B cell (primary cell): ENCODE results near the gene TRABD2B. TPM values are rescaled to one million over a fixed set of nuclear protein-coding genes. Genes with fewer than 3 reads are reported as not detected.

Source experiments
- ATAC-seq: fragments of 200-7000 bp; cut with Tn5 transposase; one replicate; pipeline ENCODE4 v1.10.0; 2021; ENCODE audit warnings: low read depth, mild to moderate bottlenecking, moderate number of reproducible peaks, moderate library complexity
- CTCF ChIA-PET: fragments of 350-600 bp; sonication (Branson Sonifier 250); formaldehyde crosslinking; loops from one replicate; lab custom pipeline; 2021; ENCODE audit warnings: antibody characterized with exemption, inconsistent platforms; lab: Charles Lee
- POLR2A ChIA-PET: fragments of 350-600 bp; sonication (Branson Sonifier 250); formaldehyde crosslinking; loops from one replicate; lab custom pipeline; 2021; ENCODE audit warnings: antibody characterized with exemption; lab: Charles Lee
- DNase-seq: peaks from one replicate; pipeline ENCODE4 v3.0.0; 2013
- H2AFZ ChIP-seq: 2 replicates; pipeline ENCODE4 v1.6.1; 2012; ENCODE audit warnings: mild to moderate bottlenecking, low read depth, low read length; ENCODE audit not compliant: insufficient read depth, poor library complexity, severe bottlenecking
- H3K27ac ChIP-seq, 2 donors: 1 replicate in 1 of 2; 2 replicates in 1 of 2; pipeline ENCODE4 v1.5.1; 2012 to 2013; ENCODE audit warnings: low read length in 2 of 2, mild to moderate bottlenecking in 2 of 2, moderate library complexity in 1 of 2
- H3K27me3 ChIP-seq, 4 experiments: fragments of 200-600 bp in 1 of 4; sonication (generic) in 1 of 4; replicated peaks in 1 of 4; 1 replicate in 2 of 4; 2 replicates in 2 of 4; pipeline versions ENCODE4 v1.6.1 to v1.7.0; 2013 to 2016; ENCODE audit warnings: low read length in 3 of 4, mild to moderate bottlenecking in 2 of 4, mixed read lengths in 1 of 4, moderate library complexity in 1 of 4; ENCODE audit not compliant: insufficient read depth in 4 of 4, control insufficient read depth in 3 of 4; ENCODE audit errors: control extremely low read depth in 1 of 4
- H3K36me3 ChIP-seq, 2 experiments: replicated peaks in 1 of 2; 1 replicate in 1 of 2; 2 replicates in 1 of 2; pipeline versions ENCODE4 v1.6.1 to v1.7.1; 2013; ENCODE audit warnings: low read length in 1 of 2; ENCODE audit not compliant: insufficient read depth in 2 of 2, control insufficient read depth in 1 of 2; ENCODE audit errors: control extremely low read depth in 1 of 2, extremely low read depth in 1 of 2
- H3K4me1 ChIP-seq, 2 donors: fragments of 200-600 bp in 1 of 2; sonication (generic) in 1 of 2; 1 replicate in 1 of 2; 2 replicates in 1 of 2; pipeline versions ENCODE4 v1.5.1 to v1.6.1; 2013 to 2017; ENCODE audit warnings: low read length in 2 of 2; ENCODE audit not compliant: control insufficient read depth in 2 of 2, insufficient read depth in 2 of 2
- H3K4me2 ChIP-seq: replicated peaks from 2 replicates; pipeline ENCODE3; 2012; ENCODE audit warnings: mild to moderate bottlenecking, low read depth, low read length; ENCODE audit not compliant: poor library complexity, severe bottlenecking
- H3K4me3 ChIP-seq, 5 experiments: fragments of 200-600 bp in 1 of 5; sonication (generic) in 1 of 5; 1 replicate in 3 of 5; 2 replicates in 2 of 5; pipeline versions ENCODE4 v1.5.1 to v1.7.0; 2011 to 2016; ENCODE audit warnings: low read length in 4 of 5, mild to moderate bottlenecking in 4 of 5, low read depth in 2 of 5, control low read depth in 1 of 5, moderate library complexity in 1 of 5; ENCODE audit not compliant: insufficient read depth in 1 of 5; ENCODE audit errors: control extremely low read depth in 1 of 5, extremely low read depth in 1 of 5
- H3K79me2 ChIP-seq: fragments of 200-600 bp; sonication (generic); one replicate; pipeline ENCODE4 v1.6.0; 2016; ENCODE audit warnings: low read length; ENCODE audit not compliant: control insufficient read depth, insufficient read depth
- H3K9ac ChIP-seq: fragments of 200-600 bp; sonication (generic); 2 replicates; pipeline ENCODE4 v1.6.1; 2017; ENCODE audit warnings: mild to moderate bottlenecking, low read length, moderate library complexity
- H3K9me3 ChIP-seq, 3 donors: one replicate each; pipeline versions ENCODE4 v1.6.1 to v1.7.1; 2013; ENCODE audit warnings: low read length in 2 of 3; ENCODE audit not compliant: control insufficient read depth in 2 of 3, insufficient read depth in 1 of 3; ENCODE audit errors: control extremely low read depth in 1 of 3
- H4K20me1 ChIP-seq: 2 replicates; pipeline ENCODE4 v1.6.0; 2012; ENCODE audit warnings: mild to moderate bottlenecking, low read length; ENCODE audit not compliant: insufficient read depth, control insufficient read depth, poor library complexity, severe bottlenecking
- H3K27ac Mint-ChIP-seq: one replicate; pipeline ENCODE4 v1.8.0; 2021; ENCODE audit warnings: mixed read lengths
- H3K27me3 Mint-ChIP-seq: one replicate; pipeline ENCODE4 v1.8.0; 2021; ENCODE audit warnings: mixed read lengths
- H3K4me1 Mint-ChIP-seq: one replicate; pipeline ENCODE4 v1.8.0; 2021; ENCODE audit warnings: mixed read lengths
- H3K4me3 Mint-ChIP-seq: one replicate; pipeline ENCODE4 v1.8.0; 2021; ENCODE audit warnings: mixed read lengths
- H3K9me3 Mint-ChIP-seq: one replicate; pipeline ENCODE4 v1.8.0; 2022; ENCODE audit warnings: mixed read lengths; ENCODE audit not compliant: insufficient read depth
- EZH2 ChIP-seq: IDR thresholded peaks from 2 replicates; pipeline ENCODE4 v1.6.1; 2012; ENCODE audit warnings: borderline replicate concordance, low read depth, mild to moderate bottlenecking, moderate library complexity, low read length; ENCODE audit not compliant: insufficient read depth, poor library complexity, severe bottlenecking
- WGBS: methylation state at CpG from one replicate; pipeline ENCODE4 v1.1.5; 2013; ENCODE audit warnings: missing lambda C conversion rate; ENCODE audit not compliant: insufficient coverage; 5-methylcytosine and 5-hydroxymethylcytosine counted together
- intact Hi-C: fragments of 100-400 bp; cut with micrococcal nuclease; formaldehyde crosslinking; loops from one replicate; pipeline ENCODE4 v1.10.0; 2022
- polyA plus RNA-seq: library from polyadenylated mRNA; depleted of rRNA; stranded (reverse); fragments of >200 nt; gene quantifications from 2 replicates; pipeline ENCODE4 v1.2.3, GENCODE V29; 2012
- total RNA-seq, 2 donors: library from RNA; stranded (reverse); fragments of 120-200 nt in 1 of 2; gene quantifications; 1 replicate in 1 of 2; 2 replicates in 1 of 2; pipeline versions ENCODE4 v1.2.3 to v1.2.4, GENCODE V29; 2013 to 2022
- TF ChIP-seq, protein P1 (sequence below): fragments of 200-600 bp; IDR thresholded peaks from one replicate; pipeline ENCODE4 v1.8.0; 2022; ENCODE audit warnings: antibody characterized with exemption, mild to moderate bottlenecking

Gene TRABD2B
- total and polyA plus RNA-seq, 2 donors (not counting 1 experiment from before 2014, with no cell fraction given) = not detected

DNA sequence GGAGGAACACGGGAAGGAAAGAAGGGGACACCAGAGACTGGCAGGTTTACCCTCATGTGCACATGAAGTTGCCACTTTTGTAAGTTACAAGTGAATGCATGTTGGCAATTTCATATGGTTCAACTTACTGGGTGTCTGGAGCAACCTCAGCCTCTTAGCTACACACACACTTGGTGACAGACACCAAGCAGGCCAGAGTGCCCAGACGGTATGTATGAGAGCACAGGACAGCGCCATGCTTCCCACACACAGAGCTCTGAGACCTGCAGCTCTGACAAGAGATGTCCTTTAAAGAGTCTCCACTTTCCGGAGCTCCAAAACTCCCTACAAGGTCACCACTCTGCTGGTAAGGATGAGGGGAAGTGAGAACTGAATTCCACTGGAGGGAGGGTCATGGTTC is 1.9 kb upstream of the TRABD2B start:
- Mint-ChIP-seq H3K9me3 (no peaks in the 10 kb centered on the region), H3K4me1 (peaks cover 11% of the 10 kb centered on the region), H3K4me3 (no peak overlapping the region), H3K27ac (no peak overlapping the region), H3K27me3 (peaks cover 51% of the 10 kb centered on the region)
- DNase-seq (no peak), ATAC-seq (no peak)
- H3K4me2 ChIP-seq = no peak overlapping the region
- H3K27me3 ChIP-seq = peaks cover 0 to 27% (median 21%) of the 10 kb centered on the region in 4 experiments
- peaks cover 6% of the 10 kb centered on the region in 2 donors for H3K4me1 ChIP-seq
- ChIA-PET CTCF (interaction anchor here (1.0 to 3.4 kb wide), 6 partner anchors 9 to 237 kb away, joined by 3 to 32 read pairs (median 10); no protein-coding TSS in a partner anchor), POLR2A (no interaction called here)
- H3K9me3 ChIP-seq = no peaks in the 10 kb centered on the region
- H3K4me3 ChIP-seq = no peak overlapping the region
- intact Hi-C loops = no loop called here
- no peaks in the 10 kb centered on the region for H3K36me3 ChIP-seq
- no peaks in the 10 kb centered on the region for H4K20me1 ChIP-seq
- no peak for TF ChIP-seq EZH2
- TF ChIP-seq, protein P1, sequence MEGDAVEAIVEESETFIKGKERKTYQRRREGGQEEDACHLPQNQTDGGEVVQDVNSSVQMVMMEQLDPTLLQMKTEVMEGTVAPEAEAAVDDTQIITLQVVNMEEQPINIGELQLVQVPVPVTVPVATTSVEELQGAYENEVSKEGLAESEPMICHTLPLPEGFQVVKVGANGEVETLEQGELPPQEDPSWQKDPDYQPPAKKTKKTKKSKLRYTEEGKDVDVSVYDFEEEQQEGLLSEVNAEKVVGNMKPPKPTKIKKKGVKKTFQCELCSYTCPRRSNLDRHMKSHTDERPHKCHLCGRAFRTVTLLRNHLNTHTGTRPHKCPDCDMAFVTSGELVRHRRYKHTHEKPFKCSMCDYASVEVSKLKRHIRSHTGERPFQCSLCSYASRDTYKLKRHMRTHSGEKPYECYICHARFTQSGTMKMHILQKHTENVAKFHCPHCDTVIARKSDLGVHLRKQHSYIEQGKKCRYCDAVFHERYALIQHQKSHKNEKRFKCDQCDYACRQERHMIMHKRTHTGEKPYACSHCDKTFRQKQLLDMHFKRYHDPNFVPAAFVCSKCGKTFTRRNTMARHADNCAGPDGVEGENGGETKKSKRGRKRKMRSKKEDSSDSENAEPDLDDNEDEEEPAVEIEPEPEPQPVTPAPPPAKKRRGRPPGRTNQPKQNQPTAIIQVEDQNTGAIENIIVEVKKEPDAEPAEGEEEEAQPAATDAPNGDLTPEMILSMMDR = no peak
- 71% methylated on average over 1 of the region's 4 CpGs for WGBS
- no peak overlapping the region for H2AFZ ChIP-seq
- H3K79me2 ChIP-seq = no peaks in the 10 kb centered on the region
- H3K27ac ChIP-seq = no peak overlapping the region
- H3K9ac ChIP-seq = no peak overlapping the region

DNA sequence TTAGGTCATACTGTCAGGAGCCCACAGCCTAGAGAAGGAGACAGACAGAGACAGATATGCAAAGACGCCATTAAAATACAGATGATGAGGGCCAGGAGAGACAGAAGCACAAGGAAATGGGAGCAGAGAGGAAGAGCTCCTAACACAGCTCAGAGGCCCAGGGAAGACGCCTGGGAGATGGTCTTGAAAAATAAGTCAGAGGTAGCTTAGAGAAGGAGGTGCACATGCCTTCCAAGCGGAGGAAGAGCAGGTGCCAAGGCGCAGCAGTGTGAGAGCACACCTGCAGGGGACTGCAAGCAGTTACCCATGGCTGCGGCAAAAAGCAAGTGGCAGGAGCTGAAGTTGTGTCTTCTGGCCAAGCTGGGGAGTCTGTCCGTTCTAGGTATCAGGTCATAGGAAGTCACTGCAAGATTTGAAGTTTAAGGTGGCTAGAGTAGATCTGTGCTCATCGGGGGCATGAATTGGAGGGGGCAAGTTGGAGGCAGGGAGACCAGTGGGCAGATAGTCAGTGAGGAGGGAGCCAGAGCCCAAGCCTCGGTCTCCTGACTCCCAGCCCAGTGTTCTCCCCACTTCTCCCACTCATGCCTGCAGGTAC is 1.3 kb upstream of the TRABD2B start:
- Mint-ChIP-seq H3K4me3 (no peak overlapping the region), H3K4me1 (peaks cover 11% of the 10 kb centered on the region), H3K9me3 (no peaks in the 10 kb centered on the region), H3K27ac (no peak overlapping the region), H3K27me3 (peaks cover 53% of the 10 kb centered on the region)
- no peak overlapping the region for H3K27ac ChIP-seq
- peaks cover 6% of the 10 kb centered on the region in 2 donors for H3K4me1 ChIP-seq
- POLR2A ChIA-PET = no interaction called here
- no peaks in the 10 kb centered on the region for H4K20me1 ChIP-seq
- no peaks in the 10 kb centered on the region for H3K36me3 ChIP-seq
- no peaks in the 10 kb centered on the region for H3K79me2 ChIP-seq
- H3K9me3 ChIP-seq = no peaks in the 10 kb centered on the region
- CTCF ChIA-PET = interaction anchor here (1.0 to 3.4 kb wide), 9 partner anchors 9 to 238 kb away, joined by 3 to 32 read pairs (median 4); no protein-coding TSS in a partner anchor
- ATAC-seq (no peak), DNase-seq (no peak)
- TF ChIP-seq, protein P1 = no peak
- TF ChIP-seq EZH2 = no peak
- H3K27me3 ChIP-seq = peaks cover 0 to 30% (median 21%) of the 10 kb centered on the region in 4 experiments
- no peak overlapping the region for H3K4me3 ChIP-seq
- 89% methylated on average over 7 of the region's 8 CpGs for WGBS
- H2AFZ ChIP-seq = no peak overlapping the region
- H3K4me2 ChIP-seq = no peak overlapping the region
- intact Hi-C loops = no loop called here
- H3K9ac ChIP-seq = no peak overlapping the region
